CD14-positive monocyte (primary cell): ENCODE data around the gene ABCB9. TPM values are rescaled to one million over a fixed set of nuclear protein-coding genes. Genes with fewer than 3 reads are reported as not detected.

ENCODE experiments used
- DNase-seq, 3 donors: peaks; one replicate each; pipeline ENCODE4 v3.0.0-alpha.2; 2011 to 2022
- H2AFZ ChIP-seq: 2 replicates; pipeline ENCODE4 v1.6.0; 2012; ENCODE audit warnings: mild to moderate bottlenecking, low read depth, low read length, inconsistent platforms; ENCODE audit not compliant: insufficient read depth, poor library complexity, severe bottlenecking
- H3K27ac ChIP-seq, 2 donors: 1 replicate in 1 of 2; 2 replicates in 1 of 2; pipeline ENCODE4 v1.5.1; 2012 to 2013; ENCODE audit warnings: low read length in 2 of 2, control low read depth in 1 of 2, inconsistent platforms in 1 of 2, low read depth in 1 of 2, mild to moderate bottlenecking in 1 of 2
- H3K27me3 ChIP-seq, 2 donors: one replicate each; pipeline versions ENCODE4 v1.6.0 to v1.6.1; 2011 to 2013; ENCODE audit warnings: low read length in 2 of 2; ENCODE audit not compliant: control insufficient read depth in 2 of 2, insufficient read depth in 2 of 2
- H3K36me3 ChIP-seq, 2 donors: replicated peaks in 1 of 2; 1 replicate in 1 of 2; 2 replicates in 1 of 2; pipeline versions ENCODE4 v1.5.1 to v1.6.1; 2012 to 2013; ENCODE audit warnings: low read length in 2 of 2, control low read depth in 1 of 2, inconsistent platforms in 1 of 2, mild to moderate bottlenecking in 1 of 2; ENCODE audit not compliant: insufficient read depth in 2 of 2, control insufficient read depth in 1 of 2
- H3K4me1 ChIP-seq, 2 donors: 1 replicate in 1 of 2; 2 replicates in 1 of 2; pipeline versions ENCODE4 v1.5.1 to v1.6.1; 2012 to 2013; ENCODE audit warnings: low read length in 2 of 2, control low read depth in 1 of 2, inconsistent platforms in 1 of 2, mild to moderate bottlenecking in 1 of 2, moderate library complexity in 1 of 2; ENCODE audit not compliant: insufficient read depth in 2 of 2, control insufficient read depth in 1 of 2
- H3K4me2 ChIP-seq: replicated peaks from 2 replicates; pipeline ENCODE3; 2012; ENCODE audit warnings: low read length, moderate library complexity, mild to moderate bottlenecking; ENCODE audit not compliant: poor library complexity, severe bottlenecking; ENCODE audit errors: extremely low read depth
- H3K4me3 ChIP-seq, 3 experiments: fragments of 200-600 bp in 1 of 3; sonication (generic) in 1 of 3; replicated peaks in 1 of 3; 1 replicate in 2 of 3; 2 replicates in 1 of 3; pipeline ENCODE4 v1.5.1; 2011 to 2013; ENCODE audit warnings: low read length in 3 of 3, mild to moderate bottlenecking in 3 of 3, control low read depth in 2 of 3, low read depth in 2 of 3, inconsistent platforms in 1 of 3, moderate library complexity in 1 of 3
- H3K79me2 ChIP-seq: 2 replicates; pipeline ENCODE4 v1.6.0; 2012; ENCODE audit warnings: mild to moderate bottlenecking, control low read depth, inconsistent platforms, low read length, moderate library complexity; ENCODE audit not compliant: insufficient read depth
- H3K9ac ChIP-seq: 2 replicates; pipeline ENCODE4 v1.6.0; 2017; ENCODE audit warnings: low read length, mild to moderate bottlenecking; ENCODE audit not compliant: insufficient read depth, poor library complexity, severe bottlenecking
- H3K9me3 ChIP-seq, 2 donors: replicated peaks in 1 of 2; 1 replicate in 1 of 2; 2 replicates in 1 of 2; pipeline versions ENCODE4 v1.5.1 to v1.6.1; 2012 to 2013; ENCODE audit warnings: low read length in 2 of 2, control low read depth in 1 of 2; ENCODE audit not compliant: control insufficient read depth in 1 of 2, insufficient read depth in 1 of 2
- H4K20me1 ChIP-seq: 2 replicates; pipeline ENCODE4 v1.6.0; 2012; ENCODE audit warnings: mild to moderate bottlenecking, low read length, control low read depth, moderate library complexity; ENCODE audit not compliant: insufficient read depth
- H3K27ac Mint-ChIP-seq, 7 donors: one replicate each; pipeline ENCODE4 v1.8.0; 2020; ENCODE audit warnings: mild to moderate bottlenecking in 7 of 7, mixed read lengths in 7 of 7, moderate library complexity in 6 of 7, inconsistent platforms in 2 of 7
- H3K27me3 Mint-ChIP-seq, 3 donors: one replicate each; pipeline ENCODE4 v1.8.0; 2021 to 2022; ENCODE audit warnings: low read depth in 3 of 3, mild to moderate bottlenecking in 3 of 3, mixed read lengths in 3 of 3, moderate library complexity in 3 of 3, inconsistent platforms in 1 of 3
- H3K36me3 Mint-ChIP-seq, 2 donors: one replicate each; pipeline ENCODE4 v1.8.0; 2020; ENCODE audit warnings: mixed read lengths in 2 of 2, inconsistent platforms in 1 of 2, mild to moderate bottlenecking in 1 of 2
- H3K4me1 Mint-ChIP-seq: one replicate; pipeline ENCODE4 v1.8.0; 2020; ENCODE audit warnings: mild to moderate bottlenecking, mixed read lengths
- H3K4me3 Mint-ChIP-seq, 2 donors: one replicate each; pipeline ENCODE4 v1.8.0; 2020; ENCODE audit warnings: mild to moderate bottlenecking in 2 of 2, mixed read lengths in 2 of 2, moderate library complexity in 1 of 2
- H3K9me3 Mint-ChIP-seq, 7 donors: one replicate each; pipeline ENCODE4 v1.8.0; 2020 to 2022; ENCODE audit warnings: mixed read lengths in 7 of 7, mild to moderate bottlenecking in 6 of 7, moderate library complexity in 6 of 7, inconsistent platforms in 2 of 7
- CTCF ChIP-seq: fragments of 200-600 bp; IDR thresholded peaks from one replicate; pipeline ENCODE4 v1.8.0; 2022; ENCODE audit warnings: antibody characterized with exemption, mild to moderate bottlenecking
- WGBS: methylation state at CpG from one replicate; pipeline ENCODE4 v1.1.5; 2013; ENCODE audit warnings: missing lambda C conversion rate; ENCODE audit not compliant: insufficient coverage; 5-methylcytosine and 5-hydroxymethylcytosine counted together
- intact Hi-C, 2 donors: fragments of 100-400 bp; cut with micrococcal nuclease; formaldehyde crosslinking; loops; one replicate each; pipeline versions ENCODE4 v1.15.0 to v1.15.1; 2023
- polyA plus RNA-seq, 3 donors: library from polyadenylated mRNA; depleted of rRNA in 1 of 3; unstranded in 2 of 3; stranded (reverse) in 1 of 3; fragments of 300-500 nt in 2 of 3; fragments of >200 nt in 1 of 3; fragmentation: Illumina TruSeq in 2 of 3; gene quantifications; 1 replicate in 2 of 3; 2 replicates in 1 of 3; pipeline ENCODE4 v1.2.3, GENCODE V29; 2012 to 2021

The ABCB9 gene
- polyA plus RNA-seq, 3 donors = 0.14 to 1.2 (median 0.22) TPM

- intact Hi-C loops = no loop called here
- H3K27ac ChIP-seq = no peak overlapping the region
- no peak overlapping the region for H2AFZ ChIP-seq
- no peaks in the 10 kb centered on the region for H3K36me3 ChIP-seq
- peaks cover 12% of the 10 kb centered on the region for H3K4me1 Mint-ChIP-seq
- H3K27me3 Mint-ChIP-seq = peaks cover 0 to 2% (median 0%) of the 10 kb centered on the region in 3 donors
- no peak overlapping the region for H3K4me3 Mint-ChIP-seq
- no peak overlapping the region for H3K4me2 ChIP-seq
- no peak for TF ChIP-seq CTCF
- peaks cover 12 to 13% of the 10 kb centered on the region in 2 donors for H3K4me1 ChIP-seq
- WGBS = 89% methylated on average over 6 of the region's 10 CpGs
- H3K27ac Mint-ChIP-seq = no peak overlapping the region
- no peaks in the 10 kb centered on the region for H3K79me2 ChIP-seq
- H3K27me3 ChIP-seq = no peaks in the 10 kb centered on the region
- H3K36me3 Mint-ChIP-seq = no peaks in the 10 kb centered on the region
- H3K9ac ChIP-seq = no peak overlapping the region
- no peaks in the 10 kb centered on the region for H3K9me3 ChIP-seq
- H3K4me3 ChIP-seq = no peak overlapping the region
- H3K9me3 Mint-ChIP-seq = no peaks in the 10 kb centered on the region
- no peaks in the 10 kb centered on the region for H4K20me1 ChIP-seq
- no peak for DNase-seq
These were observed 23.1 kb upstream of the ABCB9 start for GRCh38 chr12:122989225-122989839.

GRCh38 chr12:122988612-122989212 is 22.4 kb upstream of the ABCB9 start:
- Mint-ChIP-seq H3K27me3 (peaks cover 0 to 2% (median 0%) of the 10 kb centered on the region in 3 donors), H3K4me3 (no peak overlapping the region), H3K9me3 (no peaks in the 10 kb centered on the region), H3K4me1 (peaks cover 19% of the 10 kb centered on the region), H3K36me3 (no peaks in the 10 kb centered on the region), H3K27ac (peak overlapping the region in 1 of 7 donors; percentile 54)
- Histone ChIP-seq H3K4me3 (no peak overlapping the region), H3K27ac (no peak overlapping the region), H3K4me2 (no peak overlapping the region), H4K20me1 (peaks cover under 1% of the 10 kb centered on the region), H3K79me2 (no peaks in the 10 kb centered on the region), H3K9ac (no peak overlapping the region), H3K36me3 (no peaks in the 10 kb centered on the region), H3K9me3 (no peaks in the 10 kb centered on the region), H3K27me3 (no peaks in the 10 kb centered on the region), H3K4me1 (peaks cover 18 to 19% of the 10 kb centered on the region in 2 donors), H2AFZ (no peak overlapping the region)
- WGBS = 97% methylated on average over 20 of the region's 21 CpGs
- DNase-seq = no peak
- intact Hi-C loops = no loop called here
- TF ChIP-seq CTCF = no peak
